ENCODE measurements around the gene MRPL49. TPM values are rescaled to one million over a fixed set of nuclear protein-coding genes. Genes with fewer than 3 reads are reported as not detected.

The MRPL49 gene
- total and polyA plus RNA-seq, 2 donors (not counting 3 experiments of a cell fraction or from before 2014, with no cell fraction given): 49.7 to 90.4 TPM

DNA sequence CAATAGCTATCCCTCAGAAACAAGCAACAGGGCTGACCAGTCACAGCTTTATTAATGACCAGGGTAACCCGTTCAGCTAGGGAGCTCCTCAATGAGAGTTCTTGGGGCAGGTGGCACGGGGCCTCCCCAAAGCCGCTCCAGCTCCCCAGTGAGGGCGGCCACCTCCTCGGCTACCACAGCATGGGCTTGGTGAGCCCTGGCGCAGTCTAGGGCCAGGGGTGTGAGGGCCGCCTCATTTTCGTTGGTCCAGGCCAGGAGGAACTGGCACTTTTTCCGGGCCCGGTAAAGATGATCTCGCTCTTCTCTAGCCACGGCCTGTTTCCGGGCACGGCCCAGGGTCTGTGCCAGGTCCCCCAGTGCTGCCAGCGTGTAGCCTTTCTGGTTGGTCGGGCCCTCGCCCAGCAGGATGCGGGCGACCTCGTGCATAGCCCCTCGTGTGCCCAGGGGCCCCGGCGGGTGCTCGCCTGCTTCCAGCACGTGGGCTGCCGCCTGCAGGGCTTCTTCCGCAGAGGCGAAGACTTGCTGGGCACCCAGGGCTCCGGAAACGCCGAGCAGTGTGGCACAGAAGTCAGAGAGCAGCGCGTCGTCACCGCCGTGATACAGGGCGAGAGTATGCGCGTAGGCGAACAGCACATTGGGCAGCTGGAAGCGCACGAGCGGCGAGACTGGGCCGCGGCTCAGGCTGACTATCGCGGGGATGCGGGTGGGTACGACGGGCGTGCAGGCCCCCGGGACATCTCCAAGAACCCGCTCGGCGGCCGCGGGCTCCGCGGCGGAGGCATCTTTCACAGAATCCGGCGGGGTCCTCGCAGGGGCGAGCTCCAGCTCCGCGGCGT is 5.5 kb upstream of the MRPL49 start:
- FAIRE-seq: no peak
- no peak overlapping the region for H2AFZ ChIP-seq (ENCODE audit: low read depth, low read length)
- H3K9ac ChIP-seq (replicated peaks; ENCODE audit: extremely low read depth, insufficient read depth, low read length): peak overlapping the region; percentile 59
- H3K9me1 ChIP-seq (replicated peaks; ENCODE audit: control insufficient read depth, extremely low read depth, insufficient read depth, low read length): no peaks in the 10 kb centered on the region
- TF ChIP-seq MYC (IDR thresholded peaks at IDR 0.05; ENCODE audit: low read depth, low read length) (no peak), POLR2A (IDR thresholded peaks at IDR 0.05; ENCODE audit: low read depth, low read length) (no peak), JUN (IDR thresholded peaks at IDR 0.05; ENCODE audit: borderline replicate concordance, insufficient read depth, insufficient read length, low read depth) (no peak), GATA2 (IDR thresholded peaks at IDR 0.05; ENCODE audit: insufficient read depth, insufficient read length, low read depth, low read length) (no peak), FOS (IDR thresholded peaks at IDR 0.05; ENCODE audit: borderline replicate concordance, insufficient read depth, low read length) (no peak)
- TF ChIP-seq, protein P1, sequence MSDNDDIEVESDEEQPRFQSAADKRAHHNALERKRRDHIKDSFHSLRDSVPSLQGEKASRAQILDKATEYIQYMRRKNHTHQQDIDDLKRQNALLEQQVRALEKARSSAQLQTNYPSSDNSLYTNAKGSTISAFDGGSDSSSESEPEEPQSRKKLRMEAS (IDR thresholded peaks at IDR 0.05; ENCODE audit: insufficient read depth, insufficient read length): peak; percentile 32
- ChIA-PET POLR2A (interaction anchor here (1.3 to 1.5 kb wide), 3 partner anchors 12 to 19 kb away, joined by 3 to 5 read pairs (median 4); no protein-coding TSS in a partner anchor), CTCF (interaction anchor here (1.0 to 2.3 kb wide), 11 partner anchors 11 to 338 kb away, joined by 3 to 17 read pairs (median 4); partner anchors contain the start of genes ARL2, CAPN1, CDC42EP2 and SF1)
- no TSS peak for BruUV-seq (replicated peaks)
- H3K4me2 ChIP-seq (ENCODE audit: insufficient read depth, low read length): peak overlapping the region; percentile 13
- intact Hi-C loops (cut with micrococcal nuclease): loop anchor here (1.0 to 2.0 kb wide), 5 partner anchors 32 to 269 kb away; partner anchors contain the start of genes CAPN1, CDCA5, SNX15 and ZFPL1
- H4K20me1 ChIP-seq (replicated peaks; ENCODE audit: control insufficient read depth, extremely low read depth, insufficient read depth, low read length): no peaks in the 10 kb centered on the region
- peak; percentile 38 for DNase-seq (ENCODE audit: low read depth, low spot score)
- H3K9me3 ChIP-seq (replicated peaks; ENCODE audit: control insufficient read depth, insufficient read depth, low read length): no peaks in the 10 kb centered on the region
- H3K4me1 ChIP-seq (ENCODE audit: control insufficient read depth, extremely low read depth, insufficient read depth, low read length): peaks cover 24% of the 10 kb centered on the region
- dilution Hi-C loops (cut with MboI; ENCODE audit: extremely low pct_ligation_motif_present, low sequenced_read_pairs): no loop called here
- no peaks in the 10 kb centered on the region for H3K27me3 ChIP-seq (ENCODE audit: control insufficient read depth in 2 of 2, insufficient read depth in 2 of 2, low read length in 2 of 2)
- peaks cover 22% of the 10 kb centered on the region for H3K79me2 ChIP-seq (ENCODE audit: control insufficient read depth, insufficient read depth, low read length)
- H3K4me3 ChIP-seq (replicated peaks in 1 of 3; ENCODE audit: insufficient read depth in 1 of 3, low read depth in 1 of 3, low read length in 3 of 3): peak overlapping the region; percentile 24 to 75 (median 46)
- peaks cover 7 to 13% of the 10 kb centered on the region in 2 experiments for H3K36me3 ChIP-seq (ENCODE audit: control insufficient read depth in 2 of 2, extremely low read depth in 1 of 2, insufficient read depth in 2 of 2, low read length in 2 of 2)
- H3K27ac ChIP-seq (ENCODE audit: insufficient read depth, low read depth, low read length): peak overlapping the region; percentile 9
